Prostate gland (tissue), 2 donors: ENCODE data around the gene ZNF281.

ENCODE experiments used
- POLR2A ChIP-seq: fragments of 450-650 bp; IDR thresholded peaks from one replicate; pipeline ENCODE4 v1.6.1; 2016; ENCODE audit warnings: antibody characterized with exemption, mild to moderate bottlenecking
- POLR2AphosphoS5 ChIP-seq: sonication (generic); formaldehyde crosslinking; IDR thresholded peaks from one replicate; pipeline ENCODE4 v1.6.1; 2017; ENCODE audit warnings: antibody characterized with exemption
- TF ChIP-seq, protein P1 (sequence below), 4 experiments: fragments of 200-600 bp in 2 of 4; fragments of 450-650 bp in 2 of 4; sonication (generic) in 2 of 4; IDR thresholded peaks; 1 replicate in 3 of 4; 2 replicates in 1 of 4; pipeline ENCODE4 v1.5.1; 2016 to 2019; ENCODE audit warnings: antibody characterized with exemption in 4 of 4, mild to moderate bottlenecking in 2 of 4, moderate library complexity in 2 of 4

DNA sequence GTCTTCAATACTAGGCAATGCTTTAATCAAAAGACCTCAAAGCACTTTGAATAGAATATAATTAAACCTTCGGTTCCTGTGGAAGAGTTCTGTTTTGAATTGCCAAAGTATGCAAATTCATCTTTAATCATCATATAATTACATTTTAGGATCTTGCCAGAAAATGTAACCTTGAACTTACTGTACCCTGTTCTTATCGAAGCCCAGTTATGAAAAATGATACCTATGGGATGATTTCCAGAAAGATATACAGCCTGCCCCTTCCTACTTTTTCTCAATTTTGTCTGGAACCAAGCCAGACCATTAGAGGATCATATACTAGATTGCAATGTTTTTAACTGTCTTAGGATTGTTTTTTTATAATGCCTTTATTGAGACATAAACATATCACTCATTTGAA, 34.0 kb upstream of the ZNF281 start:
- TF ChIP-seq, protein P1, sequence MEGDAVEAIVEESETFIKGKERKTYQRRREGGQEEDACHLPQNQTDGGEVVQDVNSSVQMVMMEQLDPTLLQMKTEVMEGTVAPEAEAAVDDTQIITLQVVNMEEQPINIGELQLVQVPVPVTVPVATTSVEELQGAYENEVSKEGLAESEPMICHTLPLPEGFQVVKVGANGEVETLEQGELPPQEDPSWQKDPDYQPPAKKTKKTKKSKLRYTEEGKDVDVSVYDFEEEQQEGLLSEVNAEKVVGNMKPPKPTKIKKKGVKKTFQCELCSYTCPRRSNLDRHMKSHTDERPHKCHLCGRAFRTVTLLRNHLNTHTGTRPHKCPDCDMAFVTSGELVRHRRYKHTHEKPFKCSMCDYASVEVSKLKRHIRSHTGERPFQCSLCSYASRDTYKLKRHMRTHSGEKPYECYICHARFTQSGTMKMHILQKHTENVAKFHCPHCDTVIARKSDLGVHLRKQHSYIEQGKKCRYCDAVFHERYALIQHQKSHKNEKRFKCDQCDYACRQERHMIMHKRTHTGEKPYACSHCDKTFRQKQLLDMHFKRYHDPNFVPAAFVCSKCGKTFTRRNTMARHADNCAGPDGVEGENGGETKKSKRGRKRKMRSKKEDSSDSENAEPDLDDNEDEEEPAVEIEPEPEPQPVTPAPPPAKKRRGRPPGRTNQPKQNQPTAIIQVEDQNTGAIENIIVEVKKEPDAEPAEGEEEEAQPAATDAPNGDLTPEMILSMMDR (IDR thresholded peaks at IDR 0.05): no peak
- TF ChIP-seq POLR2A: no peak
- TF ChIP-seq POLR2AphosphoS5: no peak
